ENCODE data around the gene PIP5K1B.
A peak's percentile ranks its signal among the peaks of the same experiment; 100 is the strongest.

- peak; percentile 77 for TF ChIP-seq CTCF (IDR thresholded peaks at IDR 0.05)
- no peak for TF ChIP-seq POLR2AphosphoS5 (IDR thresholded peaks at IDR 0.05; ENCODE audit: low read depth, low read length)
- no peak for TF ChIP-seq REST (IDR thresholded peaks at IDR 0.05; ENCODE audit: insufficient read depth in 1 of 2, low read depth in 2 of 2, low read length in 1 of 2)
- no peak for TF ChIP-seq SIN3A (IDR thresholded peaks at IDR 0.05; ENCODE audit: borderline replicate concordance, insufficient read depth, low read depth, low read length)
Observed at GRCh38 chr9:68999393-69000105, 294.5 kb downstream of the PIP5K1B start.
